Amniotic epithelial cell (primary cell): Measurements from ENCODE around the gene RPUSD4.

Source experiments
- DNase-seq: peaks from one replicate; pipeline ENCODE4 v3.0.0-alpha.2; 2010; ENCODE audit warnings: low read depth

RPUSD4 gene

GRCh38 chr11:126157326-126158030 lies 54.0 kb downstream of the RPUSD4 start:
- no peak for DNase-seq

- DNase-seq: peak; percentile 57
These were observed 54.6 kb downstream of the RPUSD4 start for GRCh38 chr11:126156814-126157213.

- DNase-seq: no peak
These were observed 55.9 kb downstream of the RPUSD4 start for GRCh38 chr11:126155402-126156187.

- DNase-seq: no peak
These were observed 56.8 kb downstream of the RPUSD4 start for GRCh38 chr11:126154691-126155090.

DNA sequence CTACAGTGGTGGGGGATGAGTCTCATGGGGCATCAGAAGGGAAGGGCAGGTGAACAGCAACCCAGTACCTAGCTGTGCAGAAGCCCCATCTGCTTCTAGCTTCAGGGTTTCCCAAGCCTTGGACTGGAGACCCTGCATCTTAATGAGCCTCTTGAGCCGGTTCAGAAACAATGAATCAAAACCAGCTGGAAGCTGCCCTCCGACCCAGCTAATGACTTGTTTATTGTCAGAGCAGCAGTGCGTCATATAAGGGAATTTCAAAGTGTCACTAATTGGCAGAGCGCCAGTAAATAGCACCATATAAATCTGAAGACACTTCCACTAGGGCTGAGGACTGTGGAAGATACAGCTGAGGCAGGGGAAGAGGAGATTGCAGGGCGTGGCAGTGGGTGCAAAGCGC lies 57.5 kb downstream of the RPUSD4 start:
- no peak for DNase-seq

- no peak for DNase-seq
These were observed 58.4 kb downstream of the RPUSD4 start for GRCh38 chr11:126153006-126153405.

DNA sequence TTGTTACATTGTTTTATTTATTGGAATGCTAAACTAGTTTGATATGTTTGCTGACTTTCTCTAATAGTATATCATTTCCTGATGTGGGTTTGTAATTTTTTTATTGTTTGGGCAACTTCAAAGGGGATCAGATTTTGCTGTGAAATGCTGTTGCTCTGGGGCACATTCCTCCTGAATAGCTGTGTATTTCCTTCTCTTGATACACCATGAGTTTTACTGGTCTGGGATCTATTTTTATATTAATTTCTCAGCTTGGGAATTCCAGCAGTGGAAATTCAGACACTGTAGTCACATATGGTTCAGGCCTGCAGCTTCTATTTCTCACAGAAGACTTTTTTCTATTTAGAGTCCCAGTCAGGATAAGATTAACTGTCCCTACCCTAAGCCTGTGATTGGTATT lies 58.9 kb downstream of the RPUSD4 start:
- DNase-seq: no peak

- no peak for DNase-seq
These were observed 59.3 kb downstream of the RPUSD4 start for GRCh38 chr11:126152152-126152551.
